NCI-H1694 treated with DMSO at 0.1 percent for 48 hours (cell line): ENCODE data around the gene HOXB5.

Source experiments
- DNase-seq: peaks from one replicate; lab custom pipeline; 2025; lab: John Stamatoyannopoulos, UW

HOXB5 gene

GRCh38 chr17:48593126-48593829 is at the start of gene HOXB5:
Gene HOXB5 (minus strand): TSS chr17:48593779. CDS start chr17:48593682, 97 bp downstream.
- DNase-seq = peak; percentile 31

- no peak for DNase-seq
Observed at GRCh38 chr17:48642843-48643696, 49.5 kb upstream of the HOXB5 start.

- no peak for DNase-seq
Observed at GRCh38 chr17:48642059-48642842, 48.7 kb upstream of the HOXB5 start.

DNA sequence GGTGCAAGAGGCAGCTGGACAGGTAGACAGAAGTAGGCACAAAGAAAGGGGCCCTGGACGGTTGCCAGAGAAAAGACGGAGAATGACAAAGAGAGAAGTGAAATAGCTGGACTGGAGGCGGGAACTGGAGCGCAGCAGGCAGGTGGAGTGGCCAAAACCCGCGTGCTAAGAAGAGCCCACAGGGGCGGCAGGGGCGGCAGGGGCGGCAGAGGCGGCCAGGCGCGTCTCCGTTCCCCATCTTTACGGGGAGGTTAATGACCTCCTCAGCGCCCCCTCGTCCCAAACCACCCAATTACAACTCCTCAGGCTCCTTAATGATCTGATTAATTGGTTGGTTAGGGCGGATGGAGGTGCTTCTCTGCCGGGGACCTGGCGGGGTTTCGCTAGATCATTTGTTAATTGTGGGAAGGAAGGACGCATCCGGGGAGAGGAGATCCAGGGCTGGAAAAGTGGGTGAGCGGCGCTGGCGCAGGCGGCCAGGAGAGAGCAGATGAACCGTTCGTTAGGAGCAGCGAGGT is 48.0 kb upstream of the HOXB5 start:
- DNase-seq = no peak

DNA sequence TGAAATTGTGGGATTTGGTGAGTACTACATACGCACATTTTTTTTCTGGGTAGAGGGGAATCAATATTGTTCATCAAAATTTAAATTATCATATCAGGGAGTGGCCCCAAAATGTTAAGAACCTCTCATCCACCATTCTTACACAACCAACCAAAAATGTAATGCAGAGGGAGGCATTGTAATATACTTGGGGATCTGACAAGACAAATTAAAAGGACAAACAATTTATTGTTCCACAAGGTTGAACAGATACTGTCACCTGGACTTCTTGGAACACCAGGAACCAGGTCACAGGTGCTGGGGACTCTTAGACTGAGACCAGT is 47.2 kb upstream of the HOXB5 start:
- DNase-seq = no peak

GRCh38 chr17:48639982-48640857 is 46.6 kb upstream of the HOXB5 start:
- DNase-seq = no peak

DNA sequence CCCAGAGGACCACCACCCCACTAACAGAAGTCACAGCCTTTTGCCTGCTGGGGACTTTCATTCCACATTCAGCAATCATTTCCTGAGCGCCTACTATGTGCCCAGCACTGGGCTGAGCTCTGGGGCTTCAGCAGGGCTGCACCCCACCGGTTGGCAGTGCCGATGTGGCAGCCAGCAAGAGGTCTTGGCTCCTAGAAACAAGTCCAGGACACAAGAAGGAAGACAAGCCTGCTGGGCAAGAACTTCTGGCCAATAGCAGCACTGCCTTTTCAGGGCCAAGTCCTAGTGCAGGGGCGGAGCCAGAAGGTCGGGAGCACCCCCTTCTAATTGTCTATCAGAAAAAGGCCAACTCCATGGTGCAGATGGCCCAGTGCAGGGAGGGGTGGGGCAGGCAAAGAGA is 45.6 kb upstream of the HOXB5 start:
- no peak for DNase-seq

DNA sequence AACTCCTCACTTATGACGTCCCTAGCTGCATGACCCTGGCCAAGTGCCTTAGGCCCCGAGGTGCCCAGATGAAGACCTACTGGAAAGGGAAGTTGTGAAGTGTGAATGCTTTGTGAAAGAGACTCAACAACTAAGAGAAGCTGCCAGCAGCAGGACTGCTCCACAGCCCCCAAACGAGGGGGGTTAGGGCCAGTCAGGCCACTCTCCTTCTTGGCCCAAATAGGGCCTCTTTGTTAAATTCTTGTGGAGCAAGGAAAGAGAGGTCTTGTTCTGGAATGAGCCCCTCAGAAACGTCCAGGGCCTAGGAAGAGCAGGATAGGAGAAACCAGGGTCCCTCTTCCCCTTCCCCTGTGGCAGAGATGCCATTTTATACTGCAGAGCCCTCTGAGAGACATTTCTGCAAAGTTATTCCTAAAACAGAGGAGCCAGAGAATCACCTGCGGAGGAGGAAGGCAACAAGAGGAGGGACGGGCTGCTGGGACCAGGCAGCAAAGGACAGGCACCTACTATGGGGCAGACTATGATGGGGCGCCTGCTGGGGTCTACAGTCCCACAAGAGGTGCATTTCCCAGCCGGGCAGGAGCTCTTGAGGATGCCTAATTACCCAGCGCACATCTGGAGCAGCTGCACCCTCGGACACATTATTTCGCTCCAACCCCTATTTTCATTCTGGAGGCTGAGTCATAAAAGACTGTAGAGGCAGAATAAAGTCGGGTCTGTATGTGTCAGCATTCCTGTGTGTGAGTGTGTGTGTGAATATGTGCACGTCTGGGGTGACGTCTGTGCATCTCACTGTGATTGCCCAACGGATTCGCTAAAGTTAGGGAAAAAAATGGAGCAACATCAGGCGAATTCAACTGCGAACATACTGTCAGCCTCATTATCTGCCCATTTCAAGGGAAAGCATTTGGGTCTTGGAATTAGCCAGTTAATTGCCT is 44.0 kb upstream of the HOXB5 start:
- DNase-seq = no peak

DNA sequence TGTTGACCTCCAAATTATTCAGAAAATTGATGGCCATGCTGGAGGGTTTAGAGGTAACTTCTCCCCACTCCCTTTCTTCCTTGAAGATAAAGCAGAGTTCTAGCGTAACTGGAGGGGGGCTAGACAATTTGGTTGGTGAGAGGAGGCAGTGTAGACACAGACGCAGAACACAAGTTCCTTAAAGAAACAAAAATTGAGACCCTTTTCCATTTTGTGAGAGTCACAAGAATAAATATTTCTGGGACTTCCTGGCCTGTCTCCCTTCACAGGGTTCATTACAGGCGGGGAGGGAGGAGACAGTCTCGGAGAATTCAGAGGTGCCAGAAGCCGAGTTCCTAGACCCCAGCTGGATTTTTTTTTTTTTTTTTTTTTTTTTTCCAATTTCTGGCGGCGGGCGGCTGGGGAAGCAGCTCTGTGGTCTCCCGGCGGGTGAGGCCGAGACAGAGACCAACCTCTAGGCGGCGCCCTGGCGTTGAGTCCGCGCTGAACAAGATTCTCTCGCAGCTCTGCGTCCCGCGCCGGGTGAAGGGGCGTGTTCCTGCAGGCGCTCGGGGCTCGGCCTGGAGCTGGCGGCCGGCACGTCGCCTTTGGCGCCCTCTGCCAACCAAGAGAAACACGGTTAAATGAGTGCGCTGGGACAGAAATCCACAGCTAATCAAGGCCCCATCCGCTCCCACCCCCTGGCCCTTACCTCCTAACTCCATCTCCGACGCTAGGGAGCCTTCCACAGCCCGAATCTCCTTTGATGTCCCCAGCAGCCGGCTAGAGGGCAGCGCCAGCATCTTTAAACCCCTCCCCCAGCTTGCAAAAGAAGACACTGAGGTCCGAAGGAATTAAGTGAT is 42.8 kb upstream of the HOXB5 start:
- peak; percentile 74 for DNase-seq

- no peak for DNase-seq
Observed at GRCh38 chr17:48634493-48635208, 41.1 kb upstream of the HOXB5 start.

GRCh38 chr17:48633266-48633677 is 39.7 kb upstream of the HOXB5 start:
- no peak for DNase-seq

GRCh38 chr17:48632579-48633265 is 39.1 kb upstream of the HOXB5 start:
- no peak for DNase-seq

- no peak for DNase-seq
Observed at GRCh38 chr17:48631693-48632578, 38.4 kb upstream of the HOXB5 start.

DNA sequence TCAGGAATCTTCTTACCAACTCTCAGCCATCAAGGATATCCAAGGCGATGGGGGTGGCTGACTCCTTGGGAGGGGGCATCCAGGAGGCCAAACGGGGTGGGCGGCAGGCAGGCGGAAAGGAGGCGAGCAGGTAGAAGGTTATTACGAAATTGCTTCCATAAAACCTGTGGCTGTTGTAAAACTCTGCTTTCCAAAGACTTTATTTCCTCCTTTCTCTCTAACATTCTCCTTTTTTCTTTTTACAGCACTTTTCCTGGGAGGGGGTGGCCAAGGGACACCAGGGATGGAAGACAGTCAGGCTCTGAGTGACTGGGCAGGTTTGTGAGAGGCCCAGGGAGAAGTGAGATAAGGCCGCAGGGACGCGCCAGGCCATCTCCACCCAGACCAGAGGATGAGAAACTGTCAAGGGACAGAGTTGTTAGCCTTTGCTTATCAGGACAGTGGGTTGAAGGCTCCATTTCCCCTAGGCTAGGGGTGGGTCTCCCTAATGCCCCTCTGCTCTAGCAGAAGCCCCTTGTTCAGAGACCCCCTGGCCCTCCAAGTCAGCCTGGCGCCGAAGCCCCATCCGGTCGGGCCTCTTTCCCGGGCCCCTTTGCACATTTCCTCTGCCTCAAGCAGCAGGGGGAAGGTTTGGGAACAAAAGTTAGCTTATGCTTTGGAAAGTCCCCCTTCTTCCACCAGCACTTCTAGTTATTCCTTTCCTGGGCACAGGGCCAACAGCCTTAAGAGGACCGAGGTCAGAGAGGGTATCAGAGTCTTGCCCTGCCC is 37.5 kb upstream of the HOXB5 start:
- DNase-seq = no peak

DNA sequence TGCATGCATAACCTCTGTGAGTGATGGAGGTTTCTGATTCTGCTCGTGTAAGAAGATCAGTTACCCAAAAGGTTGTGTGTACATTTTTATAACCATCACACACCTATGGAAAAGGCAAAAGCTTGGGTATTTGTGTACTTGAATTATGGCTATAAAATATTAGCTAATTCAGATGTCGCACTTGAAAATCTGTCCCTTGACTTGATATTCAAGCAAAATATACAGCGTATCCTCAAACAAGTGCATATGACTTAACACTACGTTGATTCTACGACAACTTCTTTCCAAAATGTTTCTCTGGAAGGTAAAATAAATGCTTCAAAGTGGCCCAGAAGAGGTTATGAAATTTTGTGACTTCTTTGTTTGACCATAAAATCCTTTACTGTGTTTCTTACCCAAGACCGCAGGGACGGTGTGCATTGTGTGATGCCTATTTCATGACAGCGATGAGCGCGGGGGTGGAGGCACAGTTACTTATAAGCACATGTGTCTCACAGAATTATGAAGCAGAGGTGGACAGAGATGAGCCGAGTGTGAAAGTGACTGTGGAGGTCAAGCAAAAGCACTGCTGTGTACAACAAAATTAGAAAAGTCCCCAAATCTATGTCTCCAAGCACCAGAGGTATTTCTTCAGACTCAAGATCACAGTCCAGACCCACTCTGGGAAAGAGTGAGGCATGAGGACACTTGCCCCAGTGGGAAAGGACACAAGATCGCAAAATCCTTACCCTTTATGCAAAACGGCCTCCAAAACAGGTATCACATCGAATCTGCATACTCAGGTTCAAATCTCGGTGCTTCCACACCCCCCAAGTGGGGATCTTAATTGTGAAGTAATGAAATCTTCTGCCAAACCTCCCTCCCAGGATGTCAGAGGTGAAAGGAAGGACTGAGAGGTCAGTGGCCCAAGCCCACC is 36.7 kb upstream of the HOXB5 start:
- no peak for DNase-seq
